NCI-H128 (cell line): Measurements from ENCODE around the gene GRIA3.
"Not testable (repeated sequence)": the region's sequence is repeated elsewhere in the genome, so short reads cannot be mapped to it uniquely, and the experiment has no call there.

ENCODE experiments used
- DNase-seq: peaks from one replicate; lab custom pipeline; 2025; ENCODE audit not compliant: unreplicated experiment; lab: John Stamatoyannopoulos, UW

The GRIA3 gene

DNA sequence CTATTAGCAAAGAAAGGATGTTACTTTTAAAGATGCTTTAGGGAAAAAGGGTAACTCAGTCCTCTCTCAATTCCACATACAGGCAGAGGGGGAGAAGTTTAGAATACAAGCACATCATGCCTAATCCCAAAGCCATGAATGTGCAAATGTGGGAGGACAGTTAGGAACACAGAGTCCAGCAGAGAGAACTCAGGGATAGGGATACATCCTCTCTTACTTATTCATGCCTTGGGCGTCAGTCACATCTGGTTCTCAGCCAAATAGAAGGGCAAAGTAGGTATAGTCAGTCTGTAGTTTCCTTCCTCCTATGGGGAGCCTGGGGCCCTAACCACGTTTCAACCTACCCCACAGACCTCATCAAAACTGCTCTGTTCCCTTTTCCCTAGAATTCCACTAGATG lies 87.8 kb downstream of the GRIA3 start:
- no peak for DNase-seq

DNA sequence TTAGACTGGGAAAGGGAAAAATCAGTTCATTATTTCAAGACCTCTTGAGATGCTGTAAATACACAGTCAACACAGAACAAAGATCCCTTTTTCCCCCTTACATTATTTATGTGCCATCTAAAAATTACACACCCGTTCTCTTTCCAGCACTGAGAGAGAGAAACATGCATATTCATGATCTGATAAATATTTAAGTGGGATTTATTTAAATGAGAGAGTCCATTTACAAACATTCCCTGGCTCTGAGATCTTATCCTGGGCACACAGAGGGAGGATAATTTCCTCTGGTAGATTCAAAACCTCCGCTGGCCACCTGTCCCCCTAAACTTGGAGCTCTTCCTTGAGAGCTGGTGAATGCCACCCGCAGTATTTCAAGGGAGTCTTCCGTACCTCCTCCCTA lies 88.6 kb downstream of the GRIA3 start:
- no peak for DNase-seq

DNA sequence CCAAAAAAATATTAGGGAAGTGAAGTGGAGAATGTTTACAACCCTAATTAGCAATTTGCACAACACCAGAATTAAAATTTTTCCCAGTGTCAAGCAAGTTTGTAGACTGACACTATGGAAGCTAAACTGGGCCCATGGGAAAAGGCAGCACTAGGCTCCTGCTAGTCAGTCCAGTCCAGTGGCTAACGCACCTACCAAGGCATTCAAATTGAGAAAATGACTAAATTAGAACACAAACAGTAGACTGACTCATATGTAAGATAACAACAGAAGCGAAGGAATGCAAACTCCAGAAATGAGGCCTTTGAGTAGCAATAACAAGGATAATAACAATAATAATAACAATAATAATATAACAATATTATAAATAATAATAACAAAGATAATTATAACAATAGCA lies 90.7 kb downstream of the GRIA3 start:
- no peak for DNase-seq

DNA sequence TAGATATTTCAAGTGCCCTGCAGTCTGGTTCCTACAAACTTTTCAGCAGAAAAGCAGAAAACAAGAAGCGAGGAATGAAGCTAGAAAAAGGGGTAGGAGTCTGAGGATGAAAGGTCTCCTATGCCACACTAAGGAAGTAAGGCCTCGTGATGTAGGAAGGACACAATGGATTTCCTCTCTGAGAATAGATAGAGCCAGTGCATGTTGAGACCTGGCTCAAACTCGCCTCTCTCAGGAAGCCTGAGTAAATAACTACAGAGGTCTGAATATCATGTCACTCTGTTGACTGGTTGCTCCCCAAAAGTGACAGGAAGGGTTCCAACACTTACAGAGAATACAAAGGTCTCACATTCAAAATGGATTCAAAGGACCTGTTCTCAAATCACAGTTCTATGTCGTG lies 93.3 kb downstream of the GRIA3 start:
- DNase-seq: no peak

DNA sequence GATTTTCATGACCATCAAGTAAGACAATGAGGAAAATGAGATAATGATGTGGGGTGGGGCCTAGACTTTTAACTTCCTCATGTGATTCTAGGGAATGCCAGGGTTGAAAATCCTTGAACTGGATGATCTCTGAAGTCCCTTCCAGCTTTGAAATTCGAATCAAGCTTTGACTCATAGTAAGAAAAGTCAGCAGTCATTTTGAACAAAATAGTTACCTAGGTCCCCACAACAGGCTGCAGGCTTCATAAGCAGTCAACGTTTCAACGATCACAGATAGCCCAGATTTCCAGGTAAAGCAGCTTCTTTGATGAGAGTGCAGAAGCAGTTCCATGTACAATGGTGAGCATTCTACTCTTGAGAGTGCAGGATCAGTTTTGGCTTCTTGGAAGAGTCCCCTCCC lies 93.7 kb downstream of the GRIA3 start:
- DNase-seq: no peak

DNA sequence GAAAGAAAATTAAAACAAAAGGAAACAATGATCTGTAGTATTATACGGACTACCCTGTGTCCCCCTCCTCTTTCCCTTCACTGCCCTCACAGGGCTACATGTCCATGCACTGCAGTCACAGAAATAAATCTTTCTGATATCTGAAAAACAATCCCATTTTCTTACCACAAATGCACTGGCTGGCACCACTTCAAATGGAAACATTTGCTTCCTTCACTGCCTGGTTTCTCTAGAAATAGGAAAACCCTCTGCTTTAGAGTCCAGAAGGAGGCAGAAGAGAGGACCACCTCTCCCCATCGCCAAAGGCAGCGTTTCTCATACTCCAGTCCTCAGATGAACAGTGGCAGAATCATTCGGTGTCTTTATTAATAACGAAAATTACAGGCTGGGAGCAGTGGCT lies 98.2 kb downstream of the GRIA3 start:
- DNase-seq: no peak

DNA sequence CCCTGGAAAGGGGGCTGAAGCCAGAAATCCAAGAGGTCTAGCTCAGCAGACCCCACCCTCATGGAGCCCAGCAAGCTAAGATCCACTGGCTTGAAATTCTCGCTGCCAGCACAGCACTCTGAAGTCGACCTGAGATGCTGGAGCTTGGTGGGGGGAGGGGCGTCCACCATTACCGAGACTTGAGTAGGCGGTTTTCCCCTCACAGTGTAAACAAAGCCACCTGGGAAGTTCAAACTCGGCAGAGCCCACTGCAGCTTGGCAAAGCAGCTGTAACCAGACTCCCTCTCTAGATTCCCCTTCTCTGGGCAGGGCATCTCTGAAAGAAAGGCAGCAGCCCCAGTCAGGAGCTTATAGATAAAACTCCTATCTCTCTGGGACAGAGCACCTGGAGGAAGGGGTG lies 99.3 kb downstream of the GRIA3 start:
- not testable (repeated sequence) for DNase-seq

DNA sequence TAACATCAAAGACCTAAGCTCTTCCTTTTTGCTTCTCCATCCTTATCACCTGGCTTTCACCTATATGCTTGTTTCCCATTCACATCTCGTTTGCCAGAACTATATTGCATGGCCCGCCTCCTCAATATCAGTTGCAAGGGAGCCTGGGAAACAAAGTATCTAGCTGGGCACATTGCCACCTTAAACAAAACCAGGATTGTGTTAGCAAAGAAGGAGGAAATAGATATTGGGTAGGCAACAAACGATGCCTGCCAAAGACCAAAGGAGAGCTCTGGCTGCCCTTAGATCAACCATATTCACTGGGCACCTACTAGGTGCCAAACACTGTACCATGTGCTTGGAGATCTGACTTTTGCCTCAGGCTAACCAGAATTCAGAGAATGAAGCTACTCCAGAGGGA lies 107.5 kb downstream of the GRIA3 start:
- no peak for DNase-seq

DNA sequence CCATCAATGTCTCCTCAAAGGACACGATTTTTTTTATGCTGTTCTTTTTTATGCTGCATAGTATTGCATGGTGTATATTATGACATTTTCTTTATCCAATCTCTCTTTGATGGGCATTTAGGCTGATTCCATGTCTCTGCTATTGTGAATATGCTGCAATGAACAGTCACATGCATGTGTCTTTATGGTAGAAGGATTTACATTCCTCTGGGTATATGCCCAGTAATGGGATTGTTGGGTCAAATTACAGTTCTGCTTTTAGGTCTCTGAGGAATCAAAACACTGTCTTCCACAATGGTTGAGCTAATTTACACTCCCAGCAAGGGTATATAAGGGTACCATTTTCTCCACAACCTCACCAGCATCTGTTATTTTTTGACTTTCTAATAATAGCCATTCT lies 113.9 kb downstream of the GRIA3 start:
- no peak for DNase-seq

DNA sequence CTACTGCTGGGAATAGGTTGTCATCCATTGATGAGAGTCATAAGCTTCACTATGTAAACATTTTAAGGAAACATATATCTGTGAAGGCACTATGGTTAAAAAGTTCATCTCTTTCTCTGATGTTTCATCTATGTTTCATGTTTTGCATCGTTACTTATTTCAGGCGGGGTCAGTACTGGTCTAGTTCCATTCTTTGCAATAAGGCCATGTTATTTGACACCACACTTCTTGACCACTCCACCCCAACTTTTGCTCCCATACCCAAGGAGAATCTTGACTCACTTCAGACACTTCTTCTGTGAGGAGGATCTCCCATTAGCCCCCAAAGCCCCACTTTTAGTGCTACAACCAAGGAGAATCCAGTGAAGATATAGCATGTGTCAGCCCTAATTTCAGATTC lies 119.4 kb downstream of the GRIA3 start:
- no peak for DNase-seq

DNA sequence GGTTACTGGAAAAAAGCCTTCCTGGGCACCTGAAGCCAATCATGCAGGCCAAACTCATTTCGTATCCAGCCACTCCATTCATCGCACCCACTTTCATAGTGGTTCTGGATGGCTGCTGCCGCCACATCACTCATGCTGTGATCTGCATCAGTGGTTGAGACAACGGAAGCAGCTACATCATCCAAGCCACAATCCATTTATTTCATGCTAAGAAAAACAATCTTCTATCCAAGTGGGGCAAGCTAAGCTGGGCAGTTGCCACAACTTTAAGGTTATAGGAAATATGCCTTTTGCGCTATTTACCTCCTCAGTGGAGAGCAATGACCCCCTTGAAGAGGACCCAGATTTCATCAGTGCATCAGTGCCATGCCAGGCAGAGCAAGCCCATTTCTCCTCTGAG lies 124.6 kb downstream of the GRIA3 start:
- no peak for DNase-seq

DNA sequence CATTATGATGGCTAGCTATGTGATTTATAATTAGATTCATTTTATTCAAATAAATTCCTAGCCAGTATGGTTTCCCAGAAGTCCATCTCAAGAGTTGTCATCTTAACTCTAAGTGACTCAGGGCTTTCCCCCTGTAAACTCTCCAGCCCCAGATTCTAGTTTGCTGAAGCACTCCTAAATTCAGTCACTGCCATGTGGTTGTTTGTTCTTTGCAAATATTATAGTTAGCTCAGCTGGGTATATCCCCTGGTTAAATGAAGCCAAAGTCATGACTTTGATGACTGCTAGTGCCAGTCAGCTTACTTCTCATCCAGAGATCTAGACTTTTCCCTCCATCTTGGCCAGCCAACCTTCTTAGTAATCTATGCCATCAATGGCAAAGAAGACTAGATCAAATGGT lies 126.0 kb downstream of the GRIA3 start:
- DNase-seq: no peak

DNA sequence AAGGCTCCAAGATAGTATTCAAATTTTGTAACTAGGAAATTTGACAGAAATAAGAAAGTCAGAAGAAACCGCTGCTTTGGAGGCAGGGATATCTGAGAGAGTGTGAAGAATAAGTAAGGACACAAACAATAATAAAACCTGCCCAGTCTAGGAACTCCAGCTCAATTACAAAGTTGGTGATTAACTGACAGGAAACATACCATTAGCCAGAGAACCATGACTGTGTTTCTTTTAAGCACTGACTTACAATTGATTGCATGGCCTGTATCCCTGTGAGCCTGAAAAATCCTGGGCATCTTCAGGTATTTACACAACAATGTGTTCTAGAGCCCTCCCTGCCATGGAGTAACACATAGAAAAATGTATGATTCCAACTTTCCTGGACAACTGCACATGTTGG lies 127.4 kb downstream of the GRIA3 start:
- DNase-seq: no peak

DNA sequence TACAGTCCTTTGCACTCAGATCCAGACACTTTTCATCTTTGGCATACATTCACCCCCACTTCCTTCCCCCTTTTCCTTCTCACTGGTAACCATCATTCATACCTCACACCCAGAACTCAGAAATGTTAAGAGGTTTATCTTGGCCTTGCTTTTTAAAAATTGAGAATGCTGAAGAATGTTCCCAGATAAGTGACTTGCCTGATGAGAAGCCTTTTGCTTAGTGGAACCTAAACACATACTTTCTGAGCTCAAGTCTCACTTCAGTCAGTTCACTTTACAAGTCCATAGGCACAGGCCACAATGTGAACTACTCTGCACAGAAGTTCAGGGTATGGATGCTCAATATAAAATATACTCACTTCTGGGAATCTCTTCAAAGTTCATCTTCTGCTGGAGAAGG lies 129.4 kb downstream of the GRIA3 start:
- no peak for DNase-seq

DNA sequence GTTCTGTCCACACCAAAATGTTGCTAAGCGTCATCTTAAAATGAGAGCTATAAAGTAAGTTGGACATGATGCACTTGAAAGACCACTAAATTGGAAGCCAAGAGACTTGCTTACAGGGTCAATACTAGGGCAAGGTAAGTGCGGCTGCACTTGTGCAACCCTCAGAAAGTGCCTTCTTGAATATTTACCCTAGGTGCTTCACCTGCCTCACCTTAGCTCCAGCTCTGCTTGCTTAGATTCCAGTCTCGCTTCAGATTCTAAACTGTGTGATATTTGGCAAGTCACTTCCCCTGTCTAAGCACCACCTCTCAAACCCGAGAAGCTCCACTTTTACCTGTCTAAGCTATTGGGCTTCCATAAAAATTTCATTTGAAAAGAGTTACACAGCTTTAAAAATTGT lies 136.5 kb downstream of the GRIA3 start:
- DNase-seq: no peak

DNA sequence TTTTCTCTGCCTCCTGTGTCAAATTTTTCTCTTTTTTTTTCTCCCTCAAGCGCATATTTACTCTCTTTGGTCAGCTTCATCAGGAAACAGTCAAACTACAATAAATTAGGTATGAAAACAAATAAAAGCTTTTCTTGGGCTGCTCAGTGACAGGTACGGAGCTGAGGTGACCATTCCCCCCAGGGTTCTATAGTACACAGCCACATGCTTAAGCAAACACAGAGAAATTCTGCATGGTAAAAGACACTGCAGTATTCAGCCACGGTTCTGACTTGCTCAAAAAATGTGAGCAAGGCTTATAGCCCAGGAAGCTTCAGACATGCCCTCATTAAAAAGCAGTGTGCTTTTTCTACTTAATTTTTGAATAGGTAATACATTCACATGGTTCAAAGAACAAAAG lies 138.5 kb downstream of the GRIA3 start:
- DNase-seq: no peak

DNA sequence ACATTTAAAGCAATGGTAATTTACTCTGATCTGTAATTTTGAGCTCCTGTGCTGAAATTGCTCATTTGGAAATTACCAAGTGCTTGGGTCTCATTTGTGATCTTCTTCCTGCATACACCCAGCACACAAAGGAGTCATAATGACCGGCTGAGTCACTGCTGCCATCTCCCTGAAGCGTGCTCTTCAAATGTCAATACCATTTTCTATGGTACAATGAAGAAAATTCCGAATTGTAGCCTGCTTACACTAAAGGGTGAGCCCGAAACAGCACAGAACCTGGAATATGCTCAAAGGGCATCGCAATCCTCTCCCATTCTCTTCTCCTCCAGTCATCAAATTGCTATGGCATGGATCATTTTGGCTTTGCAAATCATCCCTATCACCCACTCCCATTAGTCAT lies 140.5 kb downstream of the GRIA3 start:
- DNase-seq: no peak

DNA sequence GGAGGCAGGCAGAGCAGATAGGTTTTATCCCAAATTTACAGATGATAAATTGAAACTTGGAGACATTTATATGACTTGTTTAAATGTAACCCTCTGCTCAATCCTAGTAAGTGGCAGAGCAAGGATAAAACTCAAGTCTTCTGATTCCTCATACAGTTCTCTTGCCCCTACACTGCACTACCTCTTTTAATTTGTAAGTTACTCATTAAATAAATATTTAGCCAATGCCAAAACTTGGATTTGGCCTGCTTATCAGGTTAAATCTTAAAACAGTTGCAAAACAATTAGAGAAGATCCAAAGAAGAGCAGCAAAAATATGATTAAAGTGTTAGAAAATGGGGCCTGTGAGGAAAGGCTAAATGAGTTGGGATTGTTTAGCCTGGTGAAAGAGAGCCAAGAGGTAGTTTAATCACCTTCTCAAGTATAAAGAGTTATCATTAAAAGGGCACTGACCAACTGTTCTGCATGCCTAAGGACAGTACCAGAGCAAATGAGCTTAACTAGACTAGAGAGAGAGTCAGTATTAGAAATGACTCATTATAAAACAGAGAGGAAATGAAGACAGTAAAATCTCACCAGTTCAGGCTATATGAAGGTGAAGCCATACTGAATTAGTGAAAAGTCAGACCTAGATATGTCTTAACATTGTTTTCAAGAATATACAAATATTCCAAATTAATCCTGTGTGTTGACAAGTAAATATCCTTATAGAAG lies 146.3 kb downstream of the GRIA3 start:
- DNase-seq: no peak

DNA sequence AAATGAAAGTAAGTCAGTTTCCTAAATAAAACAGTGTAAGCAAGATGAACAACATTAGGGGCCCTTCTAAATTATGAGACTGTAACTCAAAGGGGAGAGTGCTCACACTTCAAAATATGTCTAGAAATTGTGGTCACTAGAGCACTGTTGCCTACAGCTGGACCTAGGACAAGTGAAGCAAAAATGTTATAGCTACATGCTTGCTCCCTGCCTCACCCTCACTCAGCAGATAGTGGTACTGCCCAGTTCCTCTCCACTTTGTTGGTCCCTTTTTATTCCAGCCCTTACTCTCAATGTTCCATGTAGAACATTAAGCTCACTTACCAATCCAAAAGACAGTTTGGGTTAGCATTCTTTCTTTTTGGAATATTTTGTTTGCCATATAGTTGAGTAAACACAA lies 147.3 kb downstream of the GRIA3 start:
- DNase-seq: no peak

DNA sequence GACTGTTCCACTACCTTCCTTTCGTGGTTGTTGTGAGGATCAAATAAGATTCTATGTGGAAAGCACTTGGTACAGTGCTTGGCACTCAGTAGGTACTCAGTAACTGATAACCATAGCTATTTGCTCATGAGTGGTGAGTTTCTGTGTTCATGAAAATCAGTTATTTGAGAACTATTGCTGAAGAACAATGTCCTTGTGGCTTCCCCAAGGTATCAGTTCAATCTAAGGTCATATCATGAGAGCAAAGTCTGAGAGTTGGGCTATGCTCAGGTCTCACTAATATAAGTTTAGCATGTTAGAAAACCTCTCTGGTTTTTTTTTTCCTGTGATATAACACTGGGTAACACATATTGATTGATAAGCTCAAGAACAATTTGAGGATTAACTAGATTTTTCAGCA lies 147.8 kb downstream of the GRIA3 start:
- DNase-seq: no peak

DNA sequence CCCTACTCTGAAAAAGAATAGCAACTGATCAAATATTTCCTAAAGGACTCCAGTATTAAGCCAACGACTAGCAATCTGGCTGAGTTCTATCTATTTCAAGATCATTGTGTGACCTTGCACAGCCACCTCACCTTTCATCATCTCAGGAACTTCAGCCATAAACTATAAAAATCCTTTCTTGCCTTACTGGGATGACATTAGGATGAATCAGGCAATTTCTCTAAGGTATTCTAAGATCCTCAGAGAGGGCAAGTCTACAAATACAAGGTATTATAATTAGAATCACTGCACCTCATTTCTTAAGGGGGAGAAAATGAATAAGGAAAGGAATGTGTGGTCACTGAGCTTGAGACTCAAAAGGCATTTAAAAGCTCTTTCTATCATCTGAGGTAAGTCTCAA lies 152.6 kb downstream of the GRIA3 start:
- DNase-seq: no peak

DNA sequence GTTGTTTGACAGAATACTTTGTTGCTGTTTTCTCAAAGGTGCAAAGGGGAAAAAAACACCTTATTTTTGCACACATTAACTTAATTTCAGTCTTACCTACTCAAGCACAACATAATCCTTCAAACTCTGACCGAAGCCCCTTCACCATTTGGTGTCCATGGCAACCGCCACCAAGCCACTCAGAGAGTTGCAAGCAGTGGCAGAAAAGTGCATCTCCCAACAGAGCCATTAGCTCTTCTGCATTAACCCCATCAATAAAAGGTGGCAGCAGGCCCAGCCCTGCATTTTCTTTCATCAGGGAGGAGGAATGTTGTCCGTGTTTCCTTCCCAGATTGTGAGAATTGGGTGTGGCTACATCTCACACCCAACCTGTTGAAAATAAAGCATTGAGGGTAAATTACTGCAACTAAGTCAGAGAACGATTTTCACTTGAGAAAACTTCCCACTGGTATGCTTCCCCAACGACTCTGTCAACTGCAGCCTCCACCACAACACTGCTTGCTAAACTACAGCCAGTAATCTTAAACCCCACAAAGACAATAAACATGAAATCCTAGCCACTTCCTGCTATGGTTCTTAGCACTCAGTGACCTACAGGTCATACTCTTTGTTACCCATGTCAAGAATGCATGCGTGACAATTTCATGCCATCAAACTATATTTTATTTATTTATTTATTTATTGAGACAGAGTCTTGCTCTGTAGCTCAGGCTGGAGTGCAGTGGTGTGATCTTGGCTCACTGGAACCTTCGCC lies 154.0 kb downstream of the GRIA3 start:
- DNase-seq: no peak
